ENCODE results near the gene MAP3K7CL. TPM values are rescaled to one million over a fixed set of nuclear protein-coding genes. Genes with fewer than 3 reads are reported as not detected.

MAP3K7CL gene, protein sequence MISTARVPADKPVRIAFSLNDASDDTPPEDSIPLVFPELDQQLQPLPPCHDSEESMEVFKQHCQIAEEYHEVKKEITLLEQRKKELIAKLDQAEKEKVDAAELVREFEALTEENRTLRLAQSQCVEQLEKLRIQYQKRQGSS
- 5.7 TPM for total RNA-seq

GRCh38 chr21:29130270-29130969 is at the start of gene MAP3K7CL:
MAP3K7CL (plus strand) TSS chr21:29130644; CDS start chr21:29133345, 2,701 bp downstream.
- peak; percentile 78 for ATAC-seq
- intact Hi-C loops (cut with DNase I): no loop called here
- no peak for DNase-seq (ENCODE audit: low spot score)

GRCh38 chr21:29082046-29082815 is 48.2 kb upstream of the MAP3K7CL start:
- ATAC-seq (no peak), DNase-seq (ENCODE audit: low spot score) (no peak)
- intact Hi-C loops (cut with DNase I): no loop called here

- intact Hi-C loops (cut with DNase I): no loop called here
- ATAC-seq: no peak
- no peak for DNase-seq (ENCODE audit: low spot score)
These were observed 47.1 kb upstream of the MAP3K7CL start for GRCh38 chr21:29083306-29083705.

- intact Hi-C loops (cut with DNase I): no loop called here
- no peak for DNase-seq (ENCODE audit: low spot score)
- ATAC-seq: no peak
These were observed 46.1 kb upstream of the MAP3K7CL start for GRCh38 chr21:29084372-29084771.

DNA sequence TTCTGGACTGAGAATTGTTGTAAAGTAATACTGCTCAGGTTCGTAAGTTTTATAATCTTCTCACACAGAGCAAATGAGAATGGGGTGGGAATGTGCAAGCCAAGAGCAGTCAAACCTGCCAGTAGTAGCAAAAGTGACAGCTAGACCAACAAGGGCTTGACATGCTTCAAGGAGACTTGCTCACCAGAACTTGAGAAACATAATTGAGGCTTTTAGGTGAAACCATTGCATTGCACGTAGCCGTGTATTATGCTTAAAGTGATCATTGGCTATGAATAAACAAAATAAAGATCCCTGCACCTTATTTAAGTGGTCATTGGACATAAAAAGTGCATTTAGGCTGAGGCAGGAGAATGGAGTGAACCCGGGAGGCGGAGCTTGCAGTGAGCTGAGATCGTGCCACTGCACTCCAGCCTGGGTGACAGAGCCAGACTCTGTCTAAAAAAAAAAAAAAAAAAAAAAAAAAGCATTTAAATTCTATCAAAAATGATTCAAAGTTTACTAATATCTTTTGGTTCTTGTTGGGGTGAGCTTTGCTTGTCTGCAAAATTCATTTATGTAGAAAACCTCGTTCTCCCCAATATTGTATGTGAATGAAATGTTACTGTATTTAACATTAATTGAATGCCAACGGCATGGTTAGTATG is 45.2 kb upstream of the MAP3K7CL start:
- DNase-seq (ENCODE audit: low spot score): no peak
- intact Hi-C loops (cut with DNase I): no loop called here

DNA sequence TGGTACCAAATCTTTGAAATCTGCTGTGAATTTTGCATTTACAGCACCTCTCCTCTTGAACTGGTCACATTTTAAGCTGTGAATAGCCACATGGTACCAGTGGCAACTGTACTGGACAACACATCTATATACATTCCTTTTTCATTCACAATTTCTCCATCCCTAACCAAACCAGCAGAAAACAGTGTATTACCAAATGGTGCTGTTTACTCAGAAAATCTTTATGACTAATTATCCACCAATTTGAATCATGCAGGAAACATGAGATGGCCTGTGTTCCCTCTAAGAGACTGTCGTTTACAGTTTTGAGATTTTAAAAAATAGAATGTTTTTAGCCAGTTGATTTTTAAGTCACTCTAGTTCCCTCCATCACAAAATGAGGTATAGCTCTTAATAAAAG is 39.4 kb upstream of the MAP3K7CL start:
- ATAC-seq (no peak), DNase-seq (ENCODE audit: low spot score) (no peak)
- intact Hi-C loops (cut with DNase I): no loop called here

More for the DNA sequence above, 45.2 kb upstream of the MAP3K7CL start:
- ATAC-seq: no peak

- DNase-seq (ENCODE audit: low spot score) (no peak), ATAC-seq (peak; percentile 48)
- intact Hi-C loops (cut with DNase I): no loop called here
These were observed 38.1 kb upstream of the MAP3K7CL start for GRCh38 chr21:29092102-29092959.

DNA sequence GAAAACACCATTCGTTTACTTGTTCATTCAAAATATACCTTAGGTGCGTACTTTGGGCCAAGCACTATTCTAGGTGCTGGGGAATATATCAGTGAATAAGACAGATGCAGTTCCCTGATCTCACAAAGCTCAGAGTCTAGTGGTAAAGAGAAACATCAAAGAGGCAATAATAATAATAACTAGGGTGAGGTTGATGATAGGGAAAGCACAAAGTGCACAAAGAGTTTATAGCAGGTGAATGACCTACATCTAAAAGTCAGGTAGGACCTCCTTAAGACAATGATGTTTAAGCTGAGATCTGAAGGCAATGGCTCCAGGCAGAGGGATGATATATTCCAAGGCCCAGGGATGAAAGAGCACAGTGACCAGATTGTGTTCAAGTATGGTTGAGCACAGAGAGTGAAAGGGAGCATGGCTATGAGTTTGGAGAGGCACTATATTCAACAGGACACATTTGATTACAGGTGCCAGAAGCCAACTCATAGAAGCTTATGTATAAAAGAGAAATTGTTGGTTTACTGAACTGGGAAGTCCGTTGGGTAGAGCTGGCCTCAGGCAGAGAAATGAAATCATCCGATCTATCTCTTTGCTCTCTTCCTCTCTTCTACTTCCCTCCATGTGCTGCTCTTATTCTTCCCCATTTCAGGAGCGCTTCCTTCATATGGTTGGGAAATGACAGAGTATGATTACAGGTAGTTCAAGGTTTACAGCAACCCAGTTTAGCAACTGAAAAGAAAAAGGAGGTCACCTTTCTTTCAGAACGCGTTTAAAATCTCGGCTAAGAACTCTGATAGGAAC is 34.0 kb upstream of the MAP3K7CL start:
- DNase-seq (ENCODE audit: low spot score): no peak
- intact Hi-C loops (cut with DNase I): no loop called here
- no peak for ATAC-seq

GRCh38 chr21:29098156-29098555 is 32.3 kb upstream of the MAP3K7CL start:
- intact Hi-C loops (cut with DNase I): no loop called here
- DNase-seq (ENCODE audit: low spot score): no peak
- no peak for ATAC-seq

DNA sequence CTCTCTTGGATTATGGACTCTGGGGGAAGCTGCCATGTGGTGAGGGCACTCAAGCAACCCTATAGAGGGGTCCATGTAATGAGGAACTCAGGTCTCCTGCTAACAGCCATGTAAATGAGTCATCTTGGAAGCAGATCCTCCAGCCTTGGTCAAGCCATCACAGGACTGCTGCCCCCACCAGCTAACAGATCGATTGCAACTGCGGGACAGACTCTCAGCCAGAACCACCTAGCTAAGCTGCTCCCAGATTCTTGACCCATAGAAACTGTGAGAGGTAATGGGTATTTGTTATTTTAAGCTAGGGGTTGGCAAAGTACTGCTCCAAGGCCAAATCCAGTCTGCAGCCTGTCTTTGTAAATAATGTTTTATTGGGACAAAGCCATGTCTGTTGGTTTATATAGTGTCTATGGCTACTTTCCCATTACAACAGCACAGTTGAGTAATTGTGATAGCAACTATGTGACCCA is 27.6 kb upstream of the MAP3K7CL start:
- ATAC-seq (no peak), DNase-seq (ENCODE audit: low spot score) (no peak)
- intact Hi-C loops (cut with DNase I): no loop called here

- ATAC-seq (no peak), DNase-seq (ENCODE audit: low spot score) (no peak)
- intact Hi-C loops (cut with DNase I): no loop called here
These were observed 26.2 kb upstream of the MAP3K7CL start for GRCh38 chr21:29104239-29104708.

DNA sequence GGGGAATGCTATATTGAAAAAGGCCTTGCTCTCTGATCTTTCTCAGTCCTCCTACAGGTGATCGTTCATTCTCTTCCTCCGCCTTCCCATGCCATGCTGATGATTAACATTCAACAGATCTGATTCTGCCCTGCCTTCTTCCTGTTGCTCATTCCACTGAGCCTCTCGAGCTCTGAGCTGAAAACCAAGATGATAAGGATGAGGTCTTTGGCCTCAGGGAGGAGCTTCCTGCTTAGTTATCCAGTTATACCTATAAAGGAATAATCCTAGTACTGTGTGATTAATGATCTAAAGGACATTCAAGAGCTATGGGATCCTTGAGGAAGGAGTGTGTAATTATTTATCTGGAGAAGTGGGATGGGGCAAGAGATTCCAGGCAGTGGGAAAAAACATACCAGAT is 25.2 kb upstream of the MAP3K7CL start:
- intact Hi-C loops (cut with DNase I): no loop called here

DNA sequence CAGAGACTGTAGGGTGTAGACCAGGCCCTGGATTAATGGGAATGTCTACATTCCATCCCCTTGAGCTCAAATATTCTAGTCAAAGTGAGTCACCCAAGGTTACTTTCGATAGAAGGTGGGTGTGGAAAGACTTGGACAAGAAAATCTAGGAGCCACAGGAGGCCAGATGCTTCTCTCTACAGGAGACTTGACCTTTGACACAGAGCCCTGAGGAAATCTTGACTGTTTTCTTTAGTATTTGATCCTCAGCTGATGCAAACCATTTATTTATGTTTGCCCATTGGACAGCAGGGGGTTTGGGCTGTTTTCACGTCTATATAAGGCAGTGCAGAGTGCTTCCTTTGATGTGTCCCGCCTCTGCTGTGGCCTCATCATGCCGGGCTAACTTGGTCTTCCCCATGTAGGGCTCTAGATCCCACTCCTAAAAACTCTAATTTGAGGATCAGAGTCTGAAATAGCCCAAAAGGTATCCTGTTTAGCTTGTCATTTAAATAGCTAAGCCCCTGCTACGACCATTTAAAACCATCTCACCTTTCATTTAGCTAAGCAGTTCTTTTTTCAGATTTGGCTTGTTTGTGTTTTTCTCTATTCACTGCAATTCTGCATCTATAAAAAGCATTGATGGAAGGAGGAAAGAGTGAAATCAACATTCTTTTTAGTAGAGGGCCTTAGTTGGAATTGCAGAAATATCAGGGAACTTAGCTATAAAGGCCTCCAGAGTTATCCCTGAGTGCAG is 15.5 kb upstream of the MAP3K7CL start:
- DNase-seq (ENCODE audit: low spot score): no peak
- intact Hi-C loops (cut with DNase I): no loop called here
- ATAC-seq: no peak

More for the DNA sequence above, 25.2 kb upstream of the MAP3K7CL start:
- no peak for DNase-seq (ENCODE audit: low spot score)
- no peak for ATAC-seq

- intact Hi-C loops (cut with DNase I): no loop called here
- no peak for ATAC-seq
These were observed 14.5 kb upstream of the MAP3K7CL start for GRCh38 chr21:29115899-29116298.

GRCh38 chr21:29117372-29117955 is 13.0 kb upstream of the MAP3K7CL start:
- intact Hi-C loops (cut with DNase I): no loop called here
- DNase-seq (ENCODE audit: low spot score): no peak
- ATAC-seq: no peak

More at GRCh38 chr21:29115899-29116298, 14.5 kb upstream of the MAP3K7CL start:
- no peak for DNase-seq (ENCODE audit: low spot score)

DNA sequence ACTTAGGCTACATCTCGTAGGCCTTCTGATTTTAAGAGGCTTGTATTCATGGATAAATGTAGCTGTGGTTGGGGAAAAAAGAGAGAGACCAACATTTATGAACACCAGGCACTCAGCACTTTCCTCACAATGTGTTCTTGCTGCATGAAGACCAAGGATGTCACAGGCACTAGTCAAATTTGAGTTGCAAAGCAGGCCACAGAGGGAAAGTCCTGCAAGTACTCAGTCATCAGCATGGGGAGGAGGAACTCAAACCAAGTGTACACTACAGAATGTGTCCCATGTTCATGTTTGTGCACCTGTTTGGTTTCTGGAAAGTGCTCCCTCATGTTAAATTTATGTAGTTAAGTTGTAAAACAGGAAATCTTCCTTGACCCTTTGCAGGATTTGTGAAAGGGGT is 8.7 kb upstream of the MAP3K7CL start:
- ATAC-seq (no peak), DNase-seq (ENCODE audit: low spot score) (no peak)
- intact Hi-C loops (cut with DNase I): no loop called here

DNA sequence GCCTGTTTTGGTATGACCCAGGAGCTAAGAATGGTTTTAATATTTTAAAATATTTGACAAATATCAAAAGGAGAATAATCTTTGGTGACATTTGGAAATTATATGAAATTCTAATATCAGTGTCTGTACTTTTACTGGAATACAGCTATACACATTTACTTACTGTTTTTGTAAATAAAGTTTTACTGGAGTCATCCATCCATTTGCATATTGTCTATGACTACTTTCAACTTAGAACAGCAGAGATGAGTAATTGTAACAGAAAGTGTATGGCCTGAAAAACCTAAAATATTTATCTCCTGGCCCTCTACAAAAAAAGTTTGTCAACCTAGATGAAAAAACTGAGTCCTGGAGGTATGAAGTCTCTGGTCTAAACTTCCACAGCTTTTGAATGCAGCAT is 5.8 kb upstream of the MAP3K7CL start:
- no peak for ATAC-seq
- DNase-seq (ENCODE audit: low spot score): no peak
- intact Hi-C loops (cut with DNase I): loop anchor here (5.0 kb wide), 1 partner anchor 1588 kb away; no protein-coding TSS in a partner anchor

Data from sciatic nerve (tissue), 2 donors.